ENCODE data around the gene VGLL4.

Gene VGLL4

GRCh38 chr3:11568503-11569155 is 75.1 kb downstream of the VGLL4 start:
- H2AFZ ChIP-seq (ENCODE audit: low read length) = no peak overlapping the region
- no peak overlapping the region for H3K4me3 ChIP-seq (ENCODE audit: low read length, poor library complexity, severe bottlenecking)
- peaks cover 94% of the 10 kb centered on the region for H4K20me1 ChIP-seq (ENCODE audit: insufficient read depth, low read length, poor library complexity, severe bottlenecking)
- no peaks in the 10 kb centered on the region for H3K9me2 ChIP-seq (replicated peaks; ENCODE audit: low read depth, low read length)
- peaks cover 96% of the 10 kb centered on the region for H3K79me2 ChIP-seq (ENCODE audit: insufficient read depth, low read length)
- no peaks in the 10 kb centered on the region for H3K27me3 ChIP-seq (ENCODE audit: insufficient read depth, low read length, poor library complexity, severe bottlenecking)
- H3K9me3 ChIP-seq (ENCODE audit: insufficient read depth, low read depth, low read length) = no peaks in the 10 kb centered on the region
- H3K36me3 ChIP-seq (ENCODE audit: insufficient read depth, low read length) = peaks cover 90% of the 10 kb centered on the region; the same call in 1 of the 2 replicates
- TF ChIP-seq CTCF (conservative IDR thresholded peaks at IDR 0.05; ENCODE audit: low read length) (no peak), EZH2phosphoT487 (IDR thresholded peaks at IDR 0.05; ENCODE audit: borderline replicate concordance) (no peak)
- no peaks in the 10 kb centered on the region for H3K4me1 ChIP-seq (ENCODE audit: insufficient read depth, low read length, poor library complexity, severe bottlenecking)
- no peak overlapping the region for H3K4me2 ChIP-seq (ENCODE audit: low read depth, low read length, poor library complexity, severe bottlenecking)
- H3K9ac ChIP-seq (ENCODE audit: low read depth, low read length, poor library complexity, severe bottlenecking) = no peak overlapping the region
- H3F3A ChIP-seq (ENCODE audit: low read depth) = no peaks in the 10 kb centered on the region

- Histone ChIP-seq H3K4me1 (ENCODE audit: insufficient read depth, low read length, poor library complexity, severe bottlenecking) (no peaks in the 10 kb centered on the region), H3K36me3 (ENCODE audit: insufficient read depth, low read length) (peaks cover 93% of the 10 kb centered on the region; the same call in 1 of the 2 replicates), H3K9me2 (replicated peaks; ENCODE audit: low read depth, low read length) (no peaks in the 10 kb centered on the region), H4K20me1 (ENCODE audit: insufficient read depth, low read length, poor library complexity, severe bottlenecking) (peaks cover 97% of the 10 kb centered on the region), H3F3A (ENCODE audit: low read depth) (no peaks in the 10 kb centered on the region), H3K9me3 (ENCODE audit: insufficient read depth, low read depth, low read length) (no peaks in the 10 kb centered on the region), H2AFZ (ENCODE audit: low read length) (no peak overlapping the region), H3K79me2 (ENCODE audit: insufficient read depth, low read length) (peaks cover 96% of the 10 kb centered on the region), H3K4me3 (ENCODE audit: low read length, poor library complexity, severe bottlenecking) (no peak overlapping the region), H3K9ac (ENCODE audit: low read depth, low read length, poor library complexity, severe bottlenecking) (no peak overlapping the region), H3K4me2 (ENCODE audit: low read depth, low read length, poor library complexity, severe bottlenecking) (no peak overlapping the region), H3K27me3 (ENCODE audit: insufficient read depth, low read length, poor library complexity, severe bottlenecking) (no peaks in the 10 kb centered on the region)
- TF ChIP-seq CTCF (conservative IDR thresholded peaks at IDR 0.05; ENCODE audit: low read length) (no peak), EZH2phosphoT487 (IDR thresholded peaks at IDR 0.05; ENCODE audit: borderline replicate concordance) (no peak)
Observed at GRCh38 chr3:11567516-11568467, 75.9 kb downstream of the VGLL4 start.

GRCh38 chr3:11566916-11567315 is 76.8 kb downstream of the VGLL4 start:
- Histone ChIP-seq H3K4me2 (ENCODE audit: low read depth, low read length, poor library complexity, severe bottlenecking) (no peak overlapping the region), H3K4me3 (ENCODE audit: low read length, poor library complexity, severe bottlenecking) (no peak overlapping the region), H3F3A (ENCODE audit: low read depth) (no peaks in the 10 kb centered on the region), H3K27me3 (ENCODE audit: insufficient read depth, low read length, poor library complexity, severe bottlenecking) (no peaks in the 10 kb centered on the region), H3K36me3 (ENCODE audit: insufficient read depth, low read length) (peaks cover 93% of the 10 kb centered on the region; the same call in 1 of the 2 replicates), H3K9me2 (replicated peaks; ENCODE audit: low read depth, low read length) (no peaks in the 10 kb centered on the region), H3K79me2 (ENCODE audit: insufficient read depth, low read length) (peaks cover 96% of the 10 kb centered on the region), H3K9me3 (ENCODE audit: insufficient read depth, low read depth, low read length) (no peaks in the 10 kb centered on the region), H3K4me1 (ENCODE audit: insufficient read depth, low read length, poor library complexity, severe bottlenecking) (no peaks in the 10 kb centered on the region), H3K9ac (ENCODE audit: low read depth, low read length, poor library complexity, severe bottlenecking) (no peak overlapping the region), H2AFZ (ENCODE audit: low read length) (no peak overlapping the region), H4K20me1 (ENCODE audit: insufficient read depth, low read length, poor library complexity, severe bottlenecking) (peaks cover 96% of the 10 kb centered on the region)
- no peak for TF ChIP-seq EZH2phosphoT487 (IDR thresholded peaks at IDR 0.05; ENCODE audit: borderline replicate concordance)
- 0 out of 2 replicates have a peak, but pooled peaks have one; percentile 10 for TF ChIP-seq CTCF (conservative IDR thresholded peaks at IDR 0.05; ENCODE audit: low read length)

Measured in Loucy (cell line).